Bronchial epithelial cell (primary cell): ENCODE data around the gene SLC44A3. TPM values are rescaled to one million over a fixed set of nuclear protein-coding genes. Genes with fewer than 3 reads are reported as not detected.

Experiments used
- DNase-seq: peaks from one replicate; pipeline ENCODE4 v3.0.0-alpha.2; 2010; ENCODE audit warnings: low read depth
- FAIRE-seq: peaks from 2 replicates; lab custom pipeline; 2011; peaks lifted over from hg19 to GRCh38; lab: Jason Lieb, UNC
- H3K27me3 ChIP-seq: 2 replicates; pipeline ENCODE4 v1.5.1; 2011; ENCODE audit warnings: low read length; ENCODE audit not compliant: control insufficient read depth, insufficient read depth
- H3K36me3 ChIP-seq: 2 replicates; pipeline ENCODE4 v1.5.1; 2011; ENCODE audit warnings: low read length; ENCODE audit not compliant: control insufficient read depth, insufficient read depth
- H3K4me3 ChIP-seq: 2 replicates; pipeline ENCODE4 v1.5.1; 2011; ENCODE audit warnings: mild to moderate bottlenecking, low read depth, low read length, control low read depth
- total RNA-seq: library from RNA; depleted of rRNA; stranded (reverse); fragments of >200 nt; gene quantifications from 2 replicates; pipeline ENCODE4 v1.2.1, GENCODE V29; 2014
- TF ChIP-seq, protein P1 (sequence below): IDR thresholded peaks from 2 replicates; pipeline ENCODE4 v1.5.1; 2011; ENCODE audit warnings: mild to moderate bottlenecking, moderate library complexity, low read length, control low read depth, inconsistent platforms; ENCODE audit not compliant: insufficient read depth, severe bottlenecking

The SLC44A3 gene
- total RNA-seq, 1 donor from 2014 or later = 2.4 TPM

DNA sequence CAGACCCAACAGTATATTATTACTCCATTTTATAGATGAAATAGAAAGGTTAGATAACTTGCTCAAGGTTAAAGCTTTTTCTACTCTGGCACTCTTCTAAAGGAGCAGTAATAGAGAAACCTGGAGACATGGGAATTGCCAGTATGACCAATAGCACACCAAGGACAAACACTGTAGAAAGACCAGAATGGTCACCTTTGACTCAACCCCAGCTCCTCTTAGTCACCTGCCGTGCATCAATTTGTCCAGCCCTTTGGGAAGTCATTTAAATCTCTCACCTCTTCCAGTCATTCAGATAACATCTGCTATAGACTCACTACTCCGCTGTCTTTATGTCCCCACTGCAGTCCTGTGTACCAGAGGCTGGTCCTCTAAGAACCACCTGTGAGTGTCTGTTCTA, 23.9 kb upstream of the SLC44A3 start:
- DNase-seq = no peak
- no peak for FAIRE-seq
- TF ChIP-seq, protein P1, sequence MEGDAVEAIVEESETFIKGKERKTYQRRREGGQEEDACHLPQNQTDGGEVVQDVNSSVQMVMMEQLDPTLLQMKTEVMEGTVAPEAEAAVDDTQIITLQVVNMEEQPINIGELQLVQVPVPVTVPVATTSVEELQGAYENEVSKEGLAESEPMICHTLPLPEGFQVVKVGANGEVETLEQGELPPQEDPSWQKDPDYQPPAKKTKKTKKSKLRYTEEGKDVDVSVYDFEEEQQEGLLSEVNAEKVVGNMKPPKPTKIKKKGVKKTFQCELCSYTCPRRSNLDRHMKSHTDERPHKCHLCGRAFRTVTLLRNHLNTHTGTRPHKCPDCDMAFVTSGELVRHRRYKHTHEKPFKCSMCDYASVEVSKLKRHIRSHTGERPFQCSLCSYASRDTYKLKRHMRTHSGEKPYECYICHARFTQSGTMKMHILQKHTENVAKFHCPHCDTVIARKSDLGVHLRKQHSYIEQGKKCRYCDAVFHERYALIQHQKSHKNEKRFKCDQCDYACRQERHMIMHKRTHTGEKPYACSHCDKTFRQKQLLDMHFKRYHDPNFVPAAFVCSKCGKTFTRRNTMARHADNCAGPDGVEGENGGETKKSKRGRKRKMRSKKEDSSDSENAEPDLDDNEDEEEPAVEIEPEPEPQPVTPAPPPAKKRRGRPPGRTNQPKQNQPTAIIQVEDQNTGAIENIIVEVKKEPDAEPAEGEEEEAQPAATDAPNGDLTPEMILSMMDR = no peak
- H3K36me3 ChIP-seq = no peaks in the 10 kb centered on the region
- H3K4me3 ChIP-seq = no peak overlapping the region
- H3K27me3 ChIP-seq = no peaks in the 10 kb centered on the region

DNA sequence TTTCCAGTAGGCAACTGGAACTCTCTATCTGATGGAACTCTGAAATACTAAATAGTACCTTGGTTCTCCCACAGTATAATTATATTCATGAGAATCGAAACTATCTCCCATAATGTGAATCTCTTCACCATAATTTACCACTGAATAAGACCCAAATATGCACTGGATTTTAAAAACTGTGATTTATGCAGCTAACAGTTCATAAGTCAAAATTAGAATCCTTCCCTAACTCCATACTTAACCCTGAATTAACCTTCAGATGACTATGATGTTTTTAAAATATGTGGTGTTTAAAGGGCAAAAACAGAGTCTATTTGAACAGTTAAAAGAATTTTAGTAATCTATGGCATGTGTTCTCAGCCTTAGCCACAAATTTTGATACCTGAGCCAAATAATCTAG, 22.9 kb upstream of the SLC44A3 start:
- no peaks in the 10 kb centered on the region for H3K36me3 ChIP-seq

DNA sequence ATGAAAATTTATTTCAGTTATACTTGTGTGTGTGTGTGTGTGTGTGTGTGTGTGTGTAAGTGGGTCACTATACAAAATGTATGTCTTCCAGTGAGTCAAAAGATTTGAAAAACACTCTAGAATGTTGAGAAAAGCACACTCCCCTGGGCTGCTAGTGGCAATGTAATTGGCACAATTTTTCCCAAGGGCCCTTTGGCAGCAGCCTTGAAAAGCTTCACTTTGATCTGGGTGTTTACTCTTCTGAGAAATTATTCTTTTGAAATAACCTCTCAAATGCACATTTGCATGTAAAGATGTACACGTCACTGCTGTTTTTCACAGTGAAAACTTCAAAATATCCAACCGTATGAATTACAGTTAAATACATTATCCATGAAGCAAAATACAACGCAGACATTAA, 22.1 kb upstream of the SLC44A3 start:
- H3K36me3 ChIP-seq = no peaks in the 10 kb centered on the region
- H3K4me3 ChIP-seq = no peak overlapping the region
- TF ChIP-seq, protein P1 = no peak
- FAIRE-seq = no peak
- DNase-seq = no peak
- H3K27me3 ChIP-seq = no peaks in the 10 kb centered on the region

More for the DNA sequence above, 22.9 kb upstream of the SLC44A3 start:
- FAIRE-seq = no peak
- H3K4me3 ChIP-seq = no peak overlapping the region
- TF ChIP-seq, protein P1 = no peak
- no peak for DNase-seq
- no peaks in the 10 kb centered on the region for H3K27me3 ChIP-seq

DNA sequence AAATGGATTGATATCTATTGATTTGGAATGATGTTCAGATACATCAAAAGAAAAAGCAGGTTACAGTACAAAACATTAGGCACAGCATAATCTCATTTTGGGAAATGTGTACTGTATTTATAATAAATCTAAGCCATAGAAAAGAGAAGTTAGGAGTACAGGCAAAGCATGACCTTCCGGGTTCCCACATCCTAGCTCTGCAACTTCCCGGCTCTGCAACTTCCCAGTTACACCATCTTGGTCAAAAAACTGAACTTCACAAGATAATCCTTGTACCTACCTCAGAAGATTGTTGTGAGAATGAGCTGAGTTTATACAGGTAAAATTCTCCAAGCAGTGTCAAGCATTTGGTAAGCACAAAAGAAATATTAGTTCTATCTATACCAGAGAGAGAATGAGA, 21.7 kb upstream of the SLC44A3 start:
- DNase-seq = no peak
- FAIRE-seq = no peak
- no peaks in the 10 kb centered on the region for H3K27me3 ChIP-seq
- no peak overlapping the region for H3K4me3 ChIP-seq
- H3K36me3 ChIP-seq = no peaks in the 10 kb centered on the region
- TF ChIP-seq, protein P1 = no peak

DNA sequence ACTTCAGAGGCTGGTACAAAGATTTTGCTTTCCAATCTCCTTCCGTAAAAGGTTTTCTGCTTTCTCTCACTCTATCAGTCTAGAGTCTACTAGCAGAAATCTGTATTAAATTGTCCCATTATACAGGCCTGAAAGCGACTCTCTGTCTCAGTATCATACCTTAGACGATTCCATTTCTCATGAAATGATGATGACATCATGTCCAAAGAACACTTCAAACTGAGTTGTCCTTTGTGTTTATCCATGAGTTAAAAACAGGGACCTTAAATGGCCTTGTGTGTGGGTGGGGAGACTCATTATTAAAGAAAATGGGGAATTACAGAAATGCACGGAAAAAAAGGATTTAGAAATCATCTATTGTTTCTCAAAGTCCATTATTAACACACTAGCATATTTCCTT, 21.0 kb upstream of the SLC44A3 start:
- Histone ChIP-seq H3K27me3 (no peaks in the 10 kb centered on the region), H3K4me3 (no peak overlapping the region), H3K36me3 (no peaks in the 10 kb centered on the region)
- TF ChIP-seq, protein P1 = no peak
- peak; percentile 48 for DNase-seq
- no peak for FAIRE-seq

DNA sequence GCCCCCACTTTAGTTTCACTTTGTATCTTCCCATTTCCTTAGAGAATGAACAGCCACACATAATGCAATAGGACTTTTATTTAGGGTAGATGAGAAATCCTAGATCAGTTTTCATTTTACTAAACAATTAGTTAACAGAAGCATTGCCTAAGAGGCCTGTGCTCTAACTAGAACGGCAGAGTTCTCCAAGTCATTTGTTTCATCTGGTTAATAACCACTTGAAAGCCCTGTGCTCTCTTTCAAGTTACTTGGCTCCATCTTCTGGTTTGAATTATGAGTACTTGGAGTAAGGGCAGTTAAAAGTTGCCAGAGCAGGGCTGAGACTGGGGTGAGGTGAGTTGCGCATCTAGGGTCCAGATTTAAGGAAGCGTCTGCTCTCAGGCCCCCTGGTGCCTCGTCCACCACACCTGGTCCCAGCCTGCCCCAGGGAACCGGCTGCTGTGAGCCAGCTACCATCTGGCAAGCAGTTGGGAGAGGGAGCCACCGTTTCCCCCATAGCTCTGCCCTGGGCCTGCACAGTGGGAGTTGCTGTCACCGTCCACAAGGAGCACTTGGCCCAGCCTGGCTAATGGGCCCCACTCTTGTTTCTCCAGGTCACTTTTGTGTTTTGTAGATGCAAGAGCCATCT, 18.1 kb upstream of the SLC44A3 start:
- DNase-seq (peak; percentile 90), FAIRE-seq (no peak)
- H3K36me3 ChIP-seq = no peaks in the 10 kb centered on the region
- no peaks in the 10 kb centered on the region for H3K27me3 ChIP-seq
- no peak overlapping the region for H3K4me3 ChIP-seq
- TF ChIP-seq, protein P1 = peak; percentile 60
